ENCODE data around the gene GDAP1L1. TPM values are rescaled to one million over a fixed set of nuclear protein-coding genes. Genes with fewer than 3 reads are reported as not detected.

The GDAP1L1 gene
- total RNA-seq, 1 experiment from 2014 or later = 4.2 TPM

DNA sequence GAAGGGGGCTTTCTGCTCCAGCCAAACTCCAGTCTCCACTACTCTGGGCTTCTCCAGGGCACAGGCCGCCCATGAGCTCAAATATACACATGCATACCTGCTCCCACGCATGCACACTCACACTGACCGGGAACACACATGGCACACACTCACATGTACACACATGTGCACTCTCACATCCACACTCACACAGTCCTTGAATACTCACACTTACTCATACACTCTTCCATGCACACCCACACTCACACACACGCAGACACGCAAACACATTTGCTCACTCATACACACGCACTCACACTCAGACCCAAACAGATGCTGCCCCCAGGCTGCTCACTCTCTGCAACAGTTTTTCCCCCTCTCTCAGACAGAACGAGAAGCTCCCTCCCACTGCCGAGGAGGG, 7.0 kb downstream of the GDAP1L1 start:
- no TSS peak for BruUV-seq (replicated peaks)

DNA sequence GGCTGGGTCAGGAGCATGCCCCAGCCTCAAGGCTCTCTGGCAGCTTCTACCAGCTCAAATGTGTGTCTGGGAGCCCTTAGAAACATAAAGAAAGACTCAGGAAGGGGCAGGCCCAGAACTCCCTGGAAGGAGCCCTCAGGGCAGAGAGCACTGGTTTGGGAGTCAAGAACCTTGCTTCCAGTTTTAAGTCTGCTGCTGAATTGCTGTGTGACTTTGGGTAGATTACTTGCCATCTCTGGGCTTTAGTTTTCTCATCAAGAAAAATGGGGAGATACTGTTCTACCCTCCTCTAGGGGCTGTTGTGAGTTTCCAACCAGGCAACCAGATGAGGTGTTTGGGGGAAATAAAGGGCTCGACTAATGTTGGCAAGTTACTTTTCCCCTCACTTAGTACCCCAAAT, 8.8 kb downstream of the GDAP1L1 start:
- Histone ChIP-seq H3K9me3 (no peaks in the 10 kb centered on the region), H3K27me3 (replicated peaks; ENCODE audit: control insufficient read depth, insufficient read depth, low read length) (no peaks in the 10 kb centered on the region), H3K36me3 (ENCODE audit: control insufficient read depth, insufficient read depth, low read length) (no peaks in the 10 kb centered on the region), H3K4me3 (ENCODE audit: low read depth, low read length) (no peak overlapping the region), H3K4me1 (no peaks in the 10 kb centered on the region)
- TF ChIP-seq, protein P1, sequence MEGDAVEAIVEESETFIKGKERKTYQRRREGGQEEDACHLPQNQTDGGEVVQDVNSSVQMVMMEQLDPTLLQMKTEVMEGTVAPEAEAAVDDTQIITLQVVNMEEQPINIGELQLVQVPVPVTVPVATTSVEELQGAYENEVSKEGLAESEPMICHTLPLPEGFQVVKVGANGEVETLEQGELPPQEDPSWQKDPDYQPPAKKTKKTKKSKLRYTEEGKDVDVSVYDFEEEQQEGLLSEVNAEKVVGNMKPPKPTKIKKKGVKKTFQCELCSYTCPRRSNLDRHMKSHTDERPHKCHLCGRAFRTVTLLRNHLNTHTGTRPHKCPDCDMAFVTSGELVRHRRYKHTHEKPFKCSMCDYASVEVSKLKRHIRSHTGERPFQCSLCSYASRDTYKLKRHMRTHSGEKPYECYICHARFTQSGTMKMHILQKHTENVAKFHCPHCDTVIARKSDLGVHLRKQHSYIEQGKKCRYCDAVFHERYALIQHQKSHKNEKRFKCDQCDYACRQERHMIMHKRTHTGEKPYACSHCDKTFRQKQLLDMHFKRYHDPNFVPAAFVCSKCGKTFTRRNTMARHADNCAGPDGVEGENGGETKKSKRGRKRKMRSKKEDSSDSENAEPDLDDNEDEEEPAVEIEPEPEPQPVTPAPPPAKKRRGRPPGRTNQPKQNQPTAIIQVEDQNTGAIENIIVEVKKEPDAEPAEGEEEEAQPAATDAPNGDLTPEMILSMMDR (IDR thresholded peaks at IDR 0.05; ENCODE audit: insufficient read depth in 1 of 2, low read depth in 1 of 2, low read length in 1 of 2, severe bottlenecking in 1 of 2, unreplicated experiment in 1 of 2) = no peak
- no peak overlapping the region for H3K27ac Mint-ChIP-seq (ENCODE audit: unreplicated experiment)
- no peak overlapping the region for H3K4me3 Mint-ChIP-seq (ENCODE audit: unreplicated experiment)
- DNase-seq = no peak
- no TSS peak for BruUV-seq (replicated peaks)
- H3K9me3 Mint-ChIP-seq (ENCODE audit: unreplicated experiment) = no peaks in the 10 kb centered on the region
- H3K36me3 Mint-ChIP-seq (ENCODE audit: insufficient read depth, unreplicated experiment) = no peaks in the 10 kb centered on the region
- H3K27me3 Mint-ChIP-seq (ENCODE audit: insufficient read depth, unreplicated experiment) = peaks cover 9% of the 10 kb centered on the region
- H3K4me1 Mint-ChIP-seq (ENCODE audit: low read depth, unreplicated experiment) = no peaks in the 10 kb centered on the region
- intact Hi-C loops (cut with micrococcal nuclease; ENCODE audit: unreplicated experiment) = no loop called here
- CTCF ChIA-PET = interaction anchor here (0.6 to 1.5 kb wide), 2 partner anchors 23 to 55 kb away, joined by 3 to 4 read pairs; partner anchors contain the start of gene FITM2
- POLR2A ChIA-PET = no interaction called here

More for the DNA sequence above, 7.0 kb downstream of the GDAP1L1 start:
- no peak for DNase-seq
- ChIA-PET POLR2A (no interaction called here), CTCF (interaction anchor here (0.6 to 1.8 kb wide), 4 partner anchors 9 to 218 kb away, joined by 3 to 4 read pairs (median 3); partner anchors contain the start of gene FITM2)
- intact Hi-C loops (cut with micrococcal nuclease; ENCODE audit: unreplicated experiment) = no loop called here
- Mint-ChIP-seq H3K27ac (ENCODE audit: unreplicated experiment) (no peak overlapping the region), H3K9me3 (ENCODE audit: unreplicated experiment) (no peaks in the 10 kb centered on the region), H3K4me1 (ENCODE audit: low read depth, unreplicated experiment) (no peaks in the 10 kb centered on the region), H3K36me3 (ENCODE audit: insufficient read depth, unreplicated experiment) (no peaks in the 10 kb centered on the region), H3K27me3 (ENCODE audit: insufficient read depth, unreplicated experiment) (peaks cover 3% of the 10 kb centered on the region), H3K4me3 (ENCODE audit: unreplicated experiment) (no peak overlapping the region)
- H3K36me3 ChIP-seq (ENCODE audit: control insufficient read depth, insufficient read depth, low read length) = no peaks in the 10 kb centered on the region
- no peaks in the 10 kb centered on the region for H3K9me3 ChIP-seq
- H3K4me1 ChIP-seq = no peaks in the 10 kb centered on the region
- no peak overlapping the region for H3K4me3 ChIP-seq (ENCODE audit: low read depth, low read length)
- TF ChIP-seq, protein P1 (IDR thresholded peaks at IDR 0.05; ENCODE audit: insufficient read depth in 1 of 2, low read depth in 1 of 2, low read length in 1 of 2, severe bottlenecking in 1 of 2, unreplicated experiment in 1 of 2) = no peak
- H3K27me3 ChIP-seq (replicated peaks; ENCODE audit: control insufficient read depth, insufficient read depth, low read length) = no peaks in the 10 kb centered on the region

DNA sequence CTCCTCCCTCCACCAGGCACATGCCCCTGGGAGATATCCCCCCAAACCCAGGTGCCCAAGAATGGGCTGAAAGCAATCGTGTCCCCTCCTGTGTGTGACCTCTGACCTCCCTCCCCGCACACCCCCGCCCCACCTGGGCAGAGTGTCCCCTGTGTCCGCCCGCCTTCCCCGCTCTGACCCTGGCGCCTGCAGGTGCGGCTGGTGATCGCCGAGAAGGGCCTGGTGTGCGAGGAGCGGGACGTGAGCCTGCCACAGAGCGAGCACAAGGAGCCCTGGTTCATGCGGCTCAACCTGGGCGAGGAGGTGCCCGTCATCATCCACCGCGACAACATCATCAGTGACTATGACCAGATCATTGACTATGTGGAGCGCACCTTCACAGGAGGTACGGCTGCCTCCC, 9.9 kb downstream of the GDAP1L1 start:
- TF ChIP-seq, protein P1 (IDR thresholded peaks at IDR 0.05; ENCODE audit: insufficient read depth in 1 of 2, low read depth in 1 of 2, low read length in 1 of 2, severe bottlenecking in 1 of 2, unreplicated experiment in 1 of 2) = no peak
- BruUV-seq (replicated peaks) = no TSS peak
- POLR2A ChIA-PET = no interaction called here
- H3K27me3 ChIP-seq (replicated peaks; ENCODE audit: control insufficient read depth, insufficient read depth, low read length) = no peaks in the 10 kb centered on the region
- Mint-ChIP-seq H3K4me3 (ENCODE audit: unreplicated experiment) (no peak overlapping the region), H3K9me3 (ENCODE audit: unreplicated experiment) (no peaks in the 10 kb centered on the region), H3K36me3 (ENCODE audit: insufficient read depth, unreplicated experiment) (no peaks in the 10 kb centered on the region), H3K27me3 (ENCODE audit: insufficient read depth, unreplicated experiment) (peaks cover 13% of the 10 kb centered on the region), H3K27ac (ENCODE audit: unreplicated experiment) (no peak overlapping the region), H3K4me1 (ENCODE audit: low read depth, unreplicated experiment) (no peaks in the 10 kb centered on the region)
- DNase-seq = no peak
- H3K4me1 ChIP-seq = no peaks in the 10 kb centered on the region
- CTCF ChIA-PET = interaction anchor here (1.5 kb wide), 1 partner anchor 54 kb away, joined by 4 read pairs; the partner anchor contains the start of gene FITM2
- H3K9me3 ChIP-seq = no peaks in the 10 kb centered on the region
- no peaks in the 10 kb centered on the region for H3K36me3 ChIP-seq (ENCODE audit: control insufficient read depth, insufficient read depth, low read length)
- no peak overlapping the region for H3K4me3 ChIP-seq (ENCODE audit: low read depth, low read length)
- intact Hi-C loops (cut with micrococcal nuclease; ENCODE audit: unreplicated experiment) = no loop called here
